Measurements from ENCODE around the gene PIK3C2G.
"Not testable (repeated sequence)": the region's sequence is repeated elsewhere in the genome, so short reads cannot be mapped to it uniquely, and the experiment has no call there.

PIK3C2G gene

GRCh38 chr12:18261273-18261672, at the start of gene PIK3C2G:
PIK3C2G (plus strand) TSS chr12:18261518; CDS start chr12:18282082, 20,564 bp downstream.
- no peak for DNase-seq (ENCODE audit: low read depth)

- no peak for DNase-seq (ENCODE audit: low read depth)
These were observed 43.4 kb upstream of the PIK3C2G start for GRCh38 chr12:18217966-18218365.

- DNase-seq (ENCODE audit: low read depth), result no peak
These were observed 39.6 kb upstream of the PIK3C2G start for GRCh38 chr12:18221726-18222125.

GRCh38 chr12:18222699-18223098, 38.6 kb upstream of the PIK3C2G start:
- DNase-seq (ENCODE audit: low read depth), result no peak

GRCh38 chr12:18224745-18225144, 36.6 kb upstream of the PIK3C2G start:
- no peak for DNase-seq (ENCODE audit: low read depth)

- DNase-seq (ENCODE audit: low read depth), result no peak
These were observed 21.8 kb upstream of the PIK3C2G start for GRCh38 chr12:18239526-18239925.

- no peak for DNase-seq (ENCODE audit: low read depth)
These were observed 18.8 kb upstream of the PIK3C2G start for GRCh38 chr12:18242380-18243089.

GRCh38 chr12:18243238-18243637, 18.1 kb upstream of the PIK3C2G start:
- no peak for DNase-seq (ENCODE audit: low read depth)

- DNase-seq (ENCODE audit: low read depth), result no peak
These were observed 15.3 kb upstream of the PIK3C2G start for GRCh38 chr12:18246066-18246465.

- DNase-seq (ENCODE audit: low read depth), result no peak
These were observed 10.9 kb upstream of the PIK3C2G start for GRCh38 chr12:18250313-18250916.

- DNase-seq (ENCODE audit: low read depth), result no peak
These were observed 7.2 kb upstream of the PIK3C2G start for GRCh38 chr12:18254081-18254480.

GRCh38 chr12:18255004-18255403, 6.3 kb upstream of the PIK3C2G start:
- DNase-seq (ENCODE audit: low read depth), result not testable (repeated sequence)

GRCh38 chr12:18257251-18257650, 4.1 kb upstream of the PIK3C2G start:
- DNase-seq (ENCODE audit: low read depth), result no peak

- no peak for DNase-seq (ENCODE audit: low read depth)
These were observed 2.4 kb upstream of the PIK3C2G start for GRCh38 chr12:18258929-18259328.

GRCh38 chr12:18259906-18260682, 1.2 kb upstream of the PIK3C2G start:
- DNase-seq (ENCODE audit: low read depth), result no peak

- DNase-seq (ENCODE audit: low read depth), result no peak
These were observed 588 bp downstream of the PIK3C2G start for GRCh38 chr12:18261906-18262305.

- DNase-seq (ENCODE audit: low read depth), result no peak
These were observed 1.2 kb downstream of the PIK3C2G start for GRCh38 chr12:18262514-18262913.

GRCh38 chr12:18264581-18265075, 3.3 kb downstream of the PIK3C2G start:
- no peak for DNase-seq (ENCODE audit: low read depth)

GRCh38 chr12:18267427-18268099, 6.2 kb downstream of the PIK3C2G start:
- no peak for DNase-seq (ENCODE audit: low read depth)

- DNase-seq (ENCODE audit: low read depth), result no peak
These were observed 9.7 kb downstream of the PIK3C2G start for GRCh38 chr12:18270958-18271460.

GRCh38 chr12:18275981-18276380, 14.7 kb downstream of the PIK3C2G start:
- no peak for DNase-seq (ENCODE audit: low read depth)

GRCh38 chr12:18277196-18277595, 15.9 kb downstream of the PIK3C2G start:
- no peak for DNase-seq (ENCODE audit: low read depth)

Data from activated T-cell treated with anti-CD3 and anti-CD28 coated beads for 24 hours (primary cell).